K562 (cell line): ENCODE measurements around the gene ZFR2. TPM values are rescaled to one million over a fixed set of nuclear protein-coding genes. Genes with fewer than 3 reads are reported as not detected.

ENCODE experiments used
- ARID2 ChIP-seq: fragments of 450-650 bp; IDR thresholded peaks from 2 replicates; pipeline ENCODE4 v1.6.1; 2017; ENCODE audit warnings: antibody characterized with exemption, mild to moderate bottlenecking
- CBX5 ChIP-seq: IDR thresholded peaks from 2 replicates; pipeline ENCODE4 v1.6.1; 2014; ENCODE audit warnings: low read depth, borderline replicate concordance
- CBX8 ChIP-seq: fragments of 200-600 bp; sonication (generic); IDR thresholded peaks from 2 replicates; pipeline ENCODE4 v1.6.1; 2012; ENCODE audit warnings: borderline replicate concordance, mixed run types, low read depth, mild to moderate bottlenecking, moderate library complexity, mixed read lengths, low read length, control low read depth, inconsistent platforms; ENCODE audit not compliant: poor library complexity, severe bottlenecking; ENCODE audit errors: extremely low read depth
- CTCF ChIP-seq, 3 experiments: IDR thresholded peaks in 2 of 3; conservative IDR thresholded peaks in 1 of 3; 2 replicates each; pipeline ENCODE4 v1.5.1; 2011 to 2012; ENCODE audit warnings: low read length in 3 of 3, mild to moderate bottlenecking in 3 of 3, control low read depth in 2 of 3, improper control_type of control experiment in 1 of 3, inconsistent platforms in 1 of 3, low read depth in 1 of 3, mixed read lengths in 1 of 3, moderate library complexity in 1 of 3; ENCODE audit not compliant: insufficient read depth in 2 of 3
- DDX20 ChIP-seq: fragments of 450-650 bp; IDR thresholded peaks from 2 replicates; pipeline ENCODE4 v1.6.1; 2016; ENCODE audit warnings: missing genetic modification characterization, low read depth, mild to moderate bottlenecking, missing compliant biosample characterization, moderate library complexity
- EGR1 ChIP-seq: fragments of 450-650 bp; conservative IDR thresholded peaks from 2 replicates; pipeline ENCODE4 v1.6.1; 2017; ENCODE audit warnings: mild to moderate bottlenecking
- ESRRA ChIP-seq: fragments of 450-650 bp; IDR thresholded peaks from 2 replicates; pipeline ENCODE4 v1.6.1; 2014; ENCODE audit warnings: low read depth, mild to moderate bottlenecking, moderate library complexity, borderline replicate concordance
- EZH2 ChIP-seq: IDR thresholded peaks from 2 replicates; pipeline ENCODE4 v1.6.1; 2012; ENCODE audit warnings: low read depth, mild to moderate bottlenecking, inconsistent platforms, low read length, borderline replicate concordance
- HMGN3 ChIP-seq: IDR thresholded peaks from 2 replicates; pipeline ENCODE4 v1.6.1; 2011; ENCODE audit warnings: borderline replicate concordance, low read depth, mild to moderate bottlenecking, mixed read lengths, low read length; ENCODE audit not compliant: insufficient read length; ENCODE audit errors: extremely low read depth
- HOMEZ ChIP-seq: fragments of 250-450 bp; sonication (Bioruptor Pico); IDR thresholded peaks from 2 replicates; pipeline ENCODE4 v1.4.0; 2020; ENCODE audit warnings: mild to moderate bottlenecking, moderate library complexity
- KDM4B ChIP-seq, 2 experiments: fragments of 450-650 bp in 1 of 2; sonication (generic) in 1 of 2; IDR thresholded peaks; 2 replicates each; pipeline ENCODE4 v1.6.1; 2016 to 2017; ENCODE audit warnings: borderline replicate concordance in 2 of 2, antibody characterized with exemption in 1 of 2, low read depth in 1 of 2, mild to moderate bottlenecking in 1 of 2
- KLF6 ChIP-seq: fragments of 250-450 bp; sonication (Bioruptor Pico); IDR thresholded peaks from 2 replicates; pipeline ENCODE4 v1.4.0; 2020; ENCODE audit warnings: mild to moderate bottlenecking, moderate library complexity, borderline replicate concordance
- LEF1 ChIP-seq: fragments of 450-650 bp; IDR thresholded peaks from 2 replicates; pipeline ENCODE4 v1.6.1; 2016; ENCODE audit warnings: mild to moderate bottlenecking
- MAX ChIP-seq: sonication (generic); formaldehyde crosslinking; IDR thresholded peaks from 2 replicates; pipeline ENCODE4 v1.9.0; 2022; ENCODE audit warnings: mild to moderate bottlenecking, missing genetic modification reagents
- MAZ ChIP-seq, 2 experiments: fragments of 450-650 bp in 1 of 2; sonication (generic) in 1 of 2; formaldehyde crosslinking; IDR thresholded peaks in 1 of 2; conservative IDR thresholded peaks in 1 of 2; 2 replicates each; pipeline versions ENCODE4 v1.4.0 to v1.5.0; 2020; ENCODE audit warnings: mild to moderate bottlenecking in 1 of 2, missing genetic modification reagents in 1 of 2
- MITF ChIP-seq: IDR thresholded peaks from 2 replicates; pipeline ENCODE4 v1.6.1; 2014; ENCODE audit warnings: antibody characterized with exemption
- NONO ChIP-seq, 2 experiments: fragments of 200-400 bp in 1 of 2; fragments of 450-650 bp in 1 of 2; formaldehyde crosslinking in 1 of 2; IDR thresholded peaks; 2 replicates each; pipeline ENCODE4 v1.6.1; 2017; ENCODE audit warnings: low read depth in 2 of 2, mild to moderate bottlenecking in 2 of 2, moderate library complexity in 2 of 2, low read length in 1 of 2
- RB1 ChIP-seq: fragments of 450-650 bp; IDR thresholded peaks from 2 replicates; pipeline ENCODE4 v1.6.1; 2017; ENCODE audit warnings: low read depth, mild to moderate bottlenecking
- RNF2 ChIP-seq: sonication (generic); IDR thresholded peaks from 2 replicates; pipeline ENCODE4 v1.6.1; 2016
- THRB ChIP-seq: fragments of 450-650 bp; formaldehyde crosslinking; conservative IDR thresholded peaks from 2 replicates; pipeline ENCODE4 v1.4.0; 2022; ENCODE audit warnings: mild to moderate bottlenecking, missing genetic modification characterization
- ZNF24 ChIP-seq: fragments of 450-650 bp; IDR thresholded peaks from 2 replicates; pipeline ENCODE4 v1.6.1; 2016
- polyA plus RNA-seq, 8 experiments: library from polyadenylated mRNA; depleted of rRNA in 4 of 8; stranded (reverse) in 5 of 8; unstranded in 3 of 8; fragments of >200 nt; fragmentation: Nextera tagmentation in 2 of 8; fragmentation: Illumina TruSeq in 1 of 8; extraction: Ambion mirVana in 2 of 8; extraction: Trizol in 1 of 8; gene quantifications; 2 replicates each; pipeline versions ENCODE4 v1.2.1 to v1.2.3, GENCODE V29; 2011 to 2014; ENCODE audit warnings: inconsistent platforms in 1 of 8, missing spikeins in 1 of 8
- total RNA-seq, 7 experiments: library from RNA; depleted of rRNA in 6 of 7; stranded (reverse); fragments of >200 nt in 6 of 7; fragmentation: Illumina TruSeq in 2 of 7; extraction: Trizol in 2 of 7; gene quantifications; 2 replicates each; pipeline versions ENCODE4 v1.2.1 to v1.2.3, GENCODE V29; 2011 to 2021; ENCODE audit warnings: low replicate concordance in 1 of 7

ZFR2 gene
- total and polyA plus RNA-seq, 9 of the 15 experiments (the other 6 are each of a cell fraction or from before 2014, with no cell fraction given), result 0.03 to 0.59 (median 0.07) TPM; not detected in 6

- TF ChIP-seq CBX8, result no peak
- peak; percentile 92 for TF ChIP-seq EGR1
- TF ChIP-seq HMGN3, result peak; percentile 59
- peak; percentile 88 for TF ChIP-seq RB1
- no peak for TF ChIP-seq HOMEZ (CRISPR knock-in tag)
- no peak for TF ChIP-seq DDX20 (tag)
- peak; percentile 47; the same call in 1 of the 2 replicates for TF ChIP-seq RNF2
- 0 out of 2 replicates have a peak, but pooled peaks have one; percentile 45 for TF ChIP-seq ZNF24
- TF ChIP-seq MAX (CRISPR knock-in tag), result peak; percentile 87
- TF ChIP-seq NONO (IDR thresholded peaks at IDR 0.05; ENCODE audit: low read depth in 2 of 2, low read length in 1 of 2), result peak in 1 of 2 experiments; percentile 45; a peak in 2 of 4 replicates
- peak; percentile 81 for TF ChIP-seq ESRRA
- no peak for TF ChIP-seq CBX5
- peak; percentile 49; the same call in 1 of the 2 replicates for TF ChIP-seq MITF
- TF ChIP-seq THRB (CRISPR knock-in tag), result no peak
- 0 out of 2 replicates have a peak, but pooled peaks have one; percentile 8 for TF ChIP-seq ARID2
- 0 out of 4 replicates have a peak, but pooled peaks of 1 of the 2 experiments have one; percentile 64 for TF ChIP-seq KDM4B (IDR thresholded peaks at IDR 0.05; ENCODE audit: borderline replicate concordance in 2 of 2, low read depth in 1 of 2)
- TF ChIP-seq EZH2, result no peak
- TF ChIP-seq CTCF (IDR thresholded peaks at IDR 0.05 in 2 of 3, conservative IDR thresholded peaks at IDR 0.05 in 1 of 3; ENCODE audit: insufficient read depth in 2 of 3, low read depth in 1 of 3, low read length in 3 of 3), result peak; percentile 91 to 99 (median 95)
- no peak for TF ChIP-seq KLF6 (CRISPR knock-in tag)
- peak; percentile 70 for TF ChIP-seq LEF1
- TF ChIP-seq MAZ (CRISPR knock-in tag; conservative IDR thresholded peaks at IDR 0.05 in 1 of 2, IDR thresholded peaks at IDR 0.05 in 1 of 2), result peak; percentile 39 to 86; a peak in 3 of 4 replicates
Observed at GRCh38 chr19:3821857-3822364, 46.9 kb downstream of the ZFR2 start (continued).
